Measurements from ENCODE around the gene HNRNPR. TPM values are rescaled to one million over a fixed set of nuclear protein-coding genes. Genes with fewer than 3 reads are reported as not detected.

HNRNPR gene
- total and polyA plus RNA-seq, 2 of the 8 experiments (the other 6 are each of a cell fraction or from before 2014, with no cell fraction given) = 110 to 214 TPM

GRCh38 chr1:23367451-23367790 lies 23.3 kb upstream of the HNRNPR start:
- H3K4me1 ChIP-seq (replicated peaks in 1 of 4; ENCODE audit: control insufficient read depth in 3 of 4, insufficient read depth in 4 of 4, low read length in 3 of 4) = peaks cover 2 to 11% (median 4%) of the 10 kb centered on the region in 4 experiments; a peak in 6 of 7 replicates
- H3K56ac ChIP-seq (replicated peaks; ENCODE audit: insufficient read length, low read depth, low read length) = no peak overlapping the region
- DNase-seq (ENCODE audit: low read depth in 1 of 2, low spot score in 2 of 2) (no peak), FAIRE-seq (no peak)
- H3K14ac ChIP-seq (ENCODE audit: insufficient read length) = no peak overlapping the region
- no peak overlapping the region for H3K9ac ChIP-seq (replicated peaks in 1 of 4; ENCODE audit: extremely low read depth in 1 of 4, low read depth in 3 of 4, low read length in 3 of 4)
- peak overlapping the region; percentile 35; the same call in 1 of the 2 replicates for H2AFZ ChIP-seq (ENCODE audit: low read length)
- H2BK120ac ChIP-seq (replicated peaks; ENCODE audit: low read depth, low read length) = no peak overlapping the region
- H3K18ac ChIP-seq (ENCODE audit: extremely low read depth, low read length) = no peak overlapping the region
- H3K27ac ChIP-seq (ENCODE audit: low read depth, low read length) = no peak overlapping the region
- H3K27me3 ChIP-seq (replicated peaks in 1 of 4; ENCODE audit: control insufficient read depth in 3 of 4, extremely low read depth in 1 of 4, insufficient read depth in 3 of 4, low read length in 3 of 4) = peaks cover 44 to 80% (median 65%) of the 10 kb centered on the region in 4 experiments
- no peak overlapping the region for H3K23ac ChIP-seq (ENCODE audit: insufficient read length)
- H3K4me2 ChIP-seq (ENCODE audit: insufficient read depth in 1 of 2, low read depth in 2 of 2, low read length in 2 of 2) = peak overlapping the region; percentile 76 to 96
- no peaks in the 10 kb centered on the region for H3K79me2 ChIP-seq (ENCODE audit: control insufficient read depth in 1 of 2, insufficient read depth in 2 of 2, low read length in 2 of 2)
- H2BK20ac ChIP-seq (ENCODE audit: low read length) = no peak overlapping the region
- ChIA-PET POLR2A (ENCODE audit: partially characterized antibody) (interaction anchor here (1.4 to 2.5 kb wide), 2 partner anchors 10 to 18 kb away, joined by 4 to 17 read pairs; no protein-coding TSS in a partner anchor), CTCF (ENCODE audit: partially characterized antibody) (interaction anchor here (0.8 to 1.8 kb wide), 3 partner anchors 27 to 114 kb away, joined by 3 to 9 read pairs (median 5); no protein-coding TSS in a partner anchor)
- no peak overlapping the region for H2BK12ac ChIP-seq (ENCODE audit: low read depth, low read length)
- no peak overlapping the region for H2AK5ac ChIP-seq (ENCODE audit: low read depth, low read length)
- H2BK15ac ChIP-seq (ENCODE audit: low read length) = no peak overlapping the region
- H3K79me1 ChIP-seq (ENCODE audit: low read depth, low read length) = no peaks in the 10 kb centered on the region
- TF ChIP-seq POLR2A (IDR thresholded peaks at IDR 0.05; ENCODE audit: control extremely low read depth in 1 of 2, low read depth in 2 of 2, low read length in 2 of 2) (no peak), RXRA (IDR thresholded peaks at IDR 0.05; ENCODE audit: insufficient read depth, low read depth, low read length) (no peak), POLR2AphosphoS5 (IDR thresholded peaks at IDR 0.05; ENCODE audit: low read depth, low read length) (no peak), FOSL1 (IDR thresholded peaks at IDR 0.05; ENCODE audit: insufficient read depth, low read depth, low read length) (no peak), GTF2F1 (IDR thresholded peaks at IDR 0.05; ENCODE audit: borderline replicate concordance, low read depth, low read length) (no peak), JUND (IDR thresholded peaks at IDR 0.05; ENCODE audit: low read length) (no peak)
- H4K20me1 ChIP-seq (replicated peaks in 1 of 2; ENCODE audit: control insufficient read depth in 1 of 2, insufficient read depth in 2 of 2, low read length in 2 of 2) = peaks cover 7% of the 10 kb centered on the region in 2 experiments
- H3K4me3 ChIP-seq (ENCODE audit: extremely low read depth in 1 of 4, insufficient read depth in 2 of 4, low read depth in 3 of 4, low read length in 4 of 4) = peak overlapping the region; percentile 74 to 95 (median 83); a peak in 5 of 8 replicates
- H3K36me3 ChIP-seq (ENCODE audit: control insufficient read depth in 2 of 4, insufficient read depth in 4 of 4, low read length in 3 of 4) = peaks cover 0 to 6% (median 3%) of the 10 kb centered on the region in 4 experiments; a peak in 4 of 8 replicates
- WGBS, 2 experiments (ENCODE audit: extremely low coverage in 1 of 2, insufficient coverage in 1 of 2, insufficient read length in 1 of 2, insufficient replicate concordance in 2 of 2, low coverage in 1 of 2, low lambda C conversion rate in 2 of 2, missing lambda C conversion rate in 1 of 2) = 76% methylated on average over 9 of the region's 9 CpGs; no CpG with 5 or more reads in 1 of the 2 experiments
- no peak overlapping the region for H2BK5ac ChIP-seq (ENCODE audit: low read depth, low read length)
- H4K8ac ChIP-seq (ENCODE audit: extremely low read depth, insufficient read depth, low read length) = no peak overlapping the region
- no peak overlapping the region for H4K91ac ChIP-seq (replicated peaks; ENCODE audit: insufficient read length, low read length)
- peaks cover 10% of the 10 kb centered on the region for H3K23me2 ChIP-seq (ENCODE audit: low read depth, low read length)
- H4K5ac ChIP-seq (ENCODE audit: insufficient read length, low read depth, low read length) = no peak overlapping the region
- peaks cover 10 to 25% of the 10 kb centered on the region in 2 experiments for H3K9me3 ChIP-seq (ENCODE audit: insufficient read depth in 2 of 2, low read depth in 1 of 2, low read length in 1 of 2)
- no peak overlapping the region for H3K4ac ChIP-seq (replicated peaks; ENCODE audit: insufficient read length, low read depth, low read length)
